Endothelial cell of umbilical vein (primary cell): ENCODE measurements around the gene ARID1B. TPM values are rescaled to one million over a fixed set of nuclear protein-coding genes. Genes with fewer than 3 reads are reported as not detected.

Source experiments
- BruUV-seq: library from RNA; stranded (reverse); fragments of 400-500 nt; replicated peaks from 2 replicates; lab custom pipeline; 2021; lab: Mats Ljungman, UMichigan
- CTCF ChIA-PET: fragments of 300-600, 350-600 bp; sonication (Branson Sonifier 250); formaldehyde crosslinking; loops from one replicate; lab custom pipeline; 2021; ENCODE audit warnings: antibody characterized with exemption, inconsistent platforms; lab: Charles Lee
- POLR2A ChIA-PET: fragments of 300-600, 350-600 bp; sonication (Branson Sonifier 250); formaldehyde crosslinking; loops from one replicate; lab custom pipeline; 2021; ENCODE audit warnings: antibody characterized with exemption, inconsistent platforms; lab: Charles Lee
- DNase-seq: peaks from one replicate; pipeline ENCODE4 v3.0.0-alpha.2; 2011; ENCODE audit warnings: low read depth, low spot score
- FAIRE-seq: peaks from 2 replicates; lab custom pipeline; 2011; peaks lifted over from hg19 to GRCh38; lab: Jason Lieb, UNC
- H2AFZ ChIP-seq: 2 replicates; pipeline ENCODE4 v1.6.0; 2012; ENCODE audit warnings: low read depth, low read length, control low read depth, inconsistent platforms
- H3K27ac ChIP-seq: 2 replicates; pipeline ENCODE4 v1.5.1; 2011; ENCODE audit warnings: low read depth, mild to moderate bottlenecking, control low read depth, low read length, moderate library complexity; ENCODE audit not compliant: insufficient read depth
- H3K27me3 ChIP-seq, 2 experiments: 2 replicates each; pipeline versions ENCODE4 v1.6.0 to v1.6.1; 2011; ENCODE audit warnings: low read length in 2 of 2, mixed read lengths in 1 of 2; ENCODE audit not compliant: control insufficient read depth in 2 of 2, insufficient read depth in 2 of 2
- H3K36me3 ChIP-seq, 2 experiments: 2 replicates in 1 of 2; 3 replicates in 1 of 2; pipeline ENCODE4 v1.5.1; 2011; ENCODE audit warnings: low read length in 2 of 2, mild to moderate bottlenecking in 1 of 2, moderate library complexity in 1 of 2; ENCODE audit not compliant: control insufficient read depth in 2 of 2, insufficient read depth in 2 of 2; ENCODE audit errors: extremely low read depth in 1 of 2
- H3K4me1 ChIP-seq: 3 replicates; pipeline ENCODE4 v1.5.1; 2011; ENCODE audit warnings: mild to moderate bottlenecking, low read length; ENCODE audit not compliant: control insufficient read depth, insufficient read depth; ENCODE audit errors: extremely low read depth
- H3K4me2 ChIP-seq: 2 replicates; pipeline ENCODE4 v1.6.1; 2011; ENCODE audit warnings: low read length, control low read depth, mixed read lengths; ENCODE audit not compliant: insufficient read depth
- H3K4me3 ChIP-seq, 3 experiments: fragments of 200-600 bp in 1 of 3; sonication (generic), shearing (Covaris generic) in 1 of 3; replicated peaks in 1 of 3; 2 replicates each; pipeline ENCODE4 v1.5.1; 2011 to 2016; ENCODE audit warnings: control low read depth in 3 of 3, low read length in 3 of 3, mild to moderate bottlenecking in 2 of 3, inconsistent platforms in 1 of 3, low read depth in 1 of 3, moderate library complexity in 1 of 3; ENCODE audit not compliant: insufficient read depth in 1 of 3
- H3K79me2 ChIP-seq: 2 replicates; pipeline ENCODE4 v1.6.0; 2012; ENCODE audit warnings: low read length, inconsistent platforms; ENCODE audit not compliant: control insufficient read depth, insufficient read depth
- H3K9ac ChIP-seq: replicated peaks from 2 replicates; pipeline ENCODE3; 2011; ENCODE audit warnings: low read length, control low read depth; ENCODE audit not compliant: insufficient read depth; ENCODE audit errors: extremely low read depth
- H3K9me1 ChIP-seq: replicated peaks from 3 replicates; pipeline ENCODE4 v1.6.0; 2011; ENCODE audit warnings: mild to moderate bottlenecking, low read length; ENCODE audit not compliant: control insufficient read depth, insufficient read depth; ENCODE audit errors: extremely low read depth
- H3K9me3 ChIP-seq: replicated peaks from 2 replicates; pipeline ENCODE4 v1.5.1; 2012; ENCODE audit warnings: low read length, inconsistent platforms; ENCODE audit not compliant: control insufficient read depth, insufficient read depth
- H4K20me1 ChIP-seq: replicated peaks from 2 replicates; pipeline ENCODE3; 2011; ENCODE audit warnings: mild to moderate bottlenecking, low read length; ENCODE audit not compliant: control insufficient read depth, insufficient read depth; ENCODE audit errors: extremely low read depth
- CTCF ChIP-seq, 2 donors: IDR thresholded peaks; 1 replicate in 1 of 2; 2 replicates in 1 of 2; pipeline ENCODE4 v1.5.1; 2011; ENCODE audit warnings: low read length in 2 of 2, mild to moderate bottlenecking in 2 of 2, moderate library complexity in 2 of 2, control low read depth in 1 of 2, inconsistent platforms in 1 of 2, low read depth in 1 of 2; ENCODE audit not compliant: insufficient read depth in 1 of 2; ENCODE audit errors: extremely low read depth in 1 of 2
- EZH2 ChIP-seq: IDR thresholded peaks from 2 replicates; pipeline ENCODE4 v1.6.1; 2012; ENCODE audit warnings: borderline replicate concordance, low read depth, mild to moderate bottlenecking, moderate library complexity, low read length, inconsistent platforms; ENCODE audit not compliant: severe bottlenecking
- FOS ChIP-seq: IDR thresholded peaks from 2 replicates; pipeline ENCODE4 v1.6.1; 2011; ENCODE audit warnings: mild to moderate bottlenecking, low read length, moderate library complexity, borderline replicate concordance; ENCODE audit not compliant: insufficient read depth
- GATA2 ChIP-seq: IDR thresholded peaks from 2 replicates; pipeline ENCODE4 v1.7.0; 2011; ENCODE audit warnings: low read depth, mild to moderate bottlenecking, moderate library complexity, mixed read lengths, low read length; ENCODE audit not compliant: insufficient read length, insufficient read depth
- JUN ChIP-seq: IDR thresholded peaks from 2 replicates; pipeline ENCODE4 v1.6.1; 2011; ENCODE audit warnings: borderline replicate concordance, low read depth; ENCODE audit not compliant: insufficient read length, insufficient read depth
- MAX ChIP-seq: IDR thresholded peaks from 2 replicates; pipeline ENCODE4 v1.6.1; 2011; ENCODE audit not compliant: insufficient read depth, insufficient read length
- MYC ChIP-seq: IDR thresholded peaks from one replicate; pipeline ENCODE4 v1.6.1; 2011; ENCODE audit warnings: mild to moderate bottlenecking, low read depth, low read length
- POLR2A ChIP-seq: IDR thresholded peaks from 2 replicates; pipeline ENCODE4 v1.6.1; 2012; ENCODE audit warnings: low read depth, mild to moderate bottlenecking, control low read depth, low read length
- POLR2AphosphoS5 ChIP-seq: IDR thresholded peaks from 2 replicates; pipeline ENCODE4 v1.6.1; 2012; ENCODE audit warnings: low read depth, mild to moderate bottlenecking, control low read depth, low read length, moderate library complexity; ENCODE audit not compliant: insufficient read depth
- dilution Hi-C: fragments of 300-500 bp; cut with MboI; formaldehyde crosslinking; loops from one replicate; pipeline ENCODE4 v1.15.0; 2019; ENCODE audit warnings: low sequenced_read_pairs; ENCODE audit not compliant: extremely low pct_ligation_motif_present
- intact Hi-C: fragments of 100-400 bp; cut with micrococcal nuclease; formaldehyde crosslinking; loops from one replicate; pipeline ENCODE4 v1.10.0; 2022
- polyA plus RNA-seq, 4 experiments: library from polyadenylated mRNA; depleted of rRNA in 3 of 4; stranded (reverse) in 3 of 4; unstranded in 1 of 4; fragments of >200 nt; gene quantifications; 2 replicates each; pipeline versions ENCODE4 v1.2.1 to v1.2.3, GENCODE V29; 2011 to 2012; ENCODE audit warnings: missing spikeins in 1 of 4
- total RNA-seq: library from RNA; stranded (reverse); gene quantifications from 2 replicates; pipeline ENCODE4 v1.2.3, GENCODE V29; 2021

Gene ARID1B
- total and polyA plus RNA-seq, 2 donors (not counting 3 experiments of a cell fraction or from before 2014, with no cell fraction given): 21.8 to 89.5 TPM

GRCh38 chr6:156980948-156981347, 203.8 kb downstream of the ARID1B start:
- H4K20me1 ChIP-seq: peaks cover 16% of the 10 kb centered on the region
- ChIA-PET CTCF (no interaction called here), POLR2A (no interaction called here)
- TF ChIP-seq MAX: no peak
- no peak for TF ChIP-seq EZH2
- TF ChIP-seq MYC: no peak
- no peak for TF ChIP-seq FOS
- TF ChIP-seq POLR2A: no peak
- no peak for TF ChIP-seq GATA2
- no peak for TF ChIP-seq JUN
- no peak for TF ChIP-seq POLR2AphosphoS5
- no peak for TF ChIP-seq CTCF (IDR thresholded peaks at IDR 0.05; ENCODE audit: extremely low read depth in 1 of 2, insufficient read depth in 1 of 2, low read depth in 1 of 2, low read length in 2 of 2)
- no peaks in the 10 kb centered on the region for H3K9me3 ChIP-seq
- no peaks in the 10 kb centered on the region for H3K4me1 ChIP-seq
- H3K4me3 ChIP-seq: no peak overlapping the region
- H3K36me3 ChIP-seq: no peaks in the 10 kb centered on the region
- H3K27ac ChIP-seq: no peak overlapping the region
- BruUV-seq: no TSS peak
- intact Hi-C loops: no loop called here
- no peak overlapping the region for H3K9ac ChIP-seq
- dilution Hi-C loops: no loop called here
- H3K79me2 ChIP-seq: peaks cover 55% of the 10 kb centered on the region
- no peak overlapping the region for H3K4me2 ChIP-seq
- no peaks in the 10 kb centered on the region for H3K27me3 ChIP-seq
- DNase-seq (no peak), FAIRE-seq (no peak)
- no peak overlapping the region for H2AFZ ChIP-seq
- no peaks in the 10 kb centered on the region for H3K9me1 ChIP-seq
